Kasumi-1 (cell line): ENCODE results near the gene DTD1.
A peak's percentile ranks its signal among the peaks of the same experiment; 100 is the strongest.
"Not testable (repeated sequence)": the region's sequence is repeated elsewhere in the genome, so short reads cannot be mapped to it uniquely, and the experiment has no call there.

Experiments used
- DNase-seq, 2 experiments: peaks; one replicate each; lab custom pipeline; 2025; lab: John Stamatoyannopoulos, UW

The DTD1 gene

GRCh38 chr20:18743665-18744440 lies 156.0 kb downstream of the DTD1 start:
- DNase-seq, result no peak

DNA sequence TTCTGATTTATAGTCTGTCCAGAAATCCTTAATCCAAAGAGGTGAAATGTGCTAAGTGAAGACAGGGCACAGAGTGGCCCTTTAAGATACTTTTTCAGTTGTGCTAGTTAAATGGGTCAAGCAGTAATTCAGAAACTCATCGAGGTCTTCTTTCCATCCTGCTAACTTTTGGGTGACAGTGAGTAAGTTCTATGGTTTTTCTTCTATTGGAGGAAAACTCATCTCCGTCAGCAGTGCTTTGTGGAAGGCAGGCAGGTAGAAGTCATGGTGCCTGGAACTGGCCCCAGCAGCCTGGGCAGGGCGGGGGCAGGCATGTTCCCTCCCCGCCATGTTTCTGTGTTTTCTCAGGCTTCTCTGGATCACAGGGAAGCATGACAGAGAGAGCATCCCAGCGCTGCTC lies 159.2 kb downstream of the DTD1 start:
- no peak for DNase-seq

DNA sequence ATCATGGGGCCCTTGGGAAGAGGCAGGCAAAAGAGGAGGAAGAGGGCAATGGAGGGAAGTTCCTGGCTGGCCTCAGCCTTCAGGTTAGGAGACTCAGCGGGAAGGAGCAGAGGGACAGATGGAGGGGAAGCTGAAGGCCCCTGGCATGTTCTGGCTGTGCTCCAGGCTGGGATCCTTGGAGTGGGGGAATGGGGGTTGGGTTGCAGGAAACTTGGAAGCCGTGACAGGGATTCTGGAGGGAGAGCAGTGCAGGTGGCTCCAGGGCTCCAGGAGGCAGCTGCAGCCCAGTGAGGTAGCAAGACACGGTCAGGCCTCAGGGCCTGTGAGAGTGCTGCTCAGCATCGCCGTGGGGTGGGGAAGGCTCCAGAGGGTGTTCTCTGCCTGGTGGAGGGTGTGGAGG lies 161.1 kb downstream of the DTD1 start:
- DNase-seq, result no peak

- DNase-seq, result no peak
Measured at GRCh38 chr20:18749528-18749927, 161.7 kb downstream of the DTD1 start.

- DNase-seq, result no peak
Measured at GRCh38 chr20:18750735-18751134, 162.9 kb downstream of the DTD1 start.

DNA sequence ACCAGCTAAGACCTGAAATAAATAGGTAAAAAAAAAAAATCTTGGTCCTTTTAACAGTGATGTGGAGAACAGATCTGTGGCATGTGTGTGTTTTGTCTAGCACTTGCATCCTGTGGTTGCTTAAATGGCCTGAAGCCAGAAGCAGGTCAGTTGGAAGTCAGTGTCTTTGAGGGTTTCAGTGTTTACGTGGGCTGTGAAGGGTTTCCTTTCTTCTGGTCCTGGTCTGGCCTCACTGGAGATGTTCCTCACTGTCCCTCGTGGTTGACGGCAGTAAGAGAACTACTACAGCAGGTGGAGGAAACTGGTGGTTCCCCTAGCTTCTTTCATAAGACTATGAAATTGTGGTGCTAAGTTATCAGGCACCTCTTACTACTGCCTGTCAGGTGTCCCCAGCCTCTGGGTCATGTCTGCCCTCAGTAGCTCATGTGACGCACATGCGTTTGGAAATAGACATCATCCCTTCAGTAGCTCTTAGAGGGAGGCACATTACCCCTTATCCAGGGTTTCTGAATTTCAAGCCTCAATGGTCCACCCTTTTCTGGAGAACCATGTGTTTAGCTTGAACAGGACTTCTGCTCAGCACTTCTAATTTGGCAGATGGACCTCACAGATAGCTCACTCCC lies 166.3 kb downstream of the DTD1 start:
- peak; percentile 6 to 26 for DNase-seq

- DNase-seq, result no peak
Measured at GRCh38 chr20:18754653-18755045, 166.8 kb downstream of the DTD1 start.

- DNase-seq, result not testable (repeated sequence)
Measured at GRCh38 chr20:18760852-18761251, 173.0 kb downstream of the DTD1 start.

DNA sequence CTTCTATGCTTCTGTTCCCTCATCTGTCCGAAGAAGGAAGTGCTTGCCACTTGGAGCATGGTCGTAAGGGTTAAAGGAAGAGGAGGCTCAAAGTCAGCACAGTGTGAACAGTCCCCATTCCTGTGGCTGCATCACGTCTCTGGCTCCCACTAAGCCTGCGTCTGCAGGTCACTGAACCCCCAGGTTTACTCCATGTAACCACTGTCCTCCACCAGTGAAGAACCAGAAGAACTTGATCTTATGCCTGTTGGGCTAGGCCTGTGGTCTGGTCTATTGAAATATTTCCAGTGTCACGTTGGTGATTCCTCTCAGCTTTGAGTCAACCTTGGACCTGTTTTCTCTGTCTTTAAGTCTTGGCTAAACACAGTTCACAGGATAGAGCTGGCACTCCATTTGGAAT lies 179.8 kb downstream of the DTD1 start:
- DNase-seq, result no peak

DNA sequence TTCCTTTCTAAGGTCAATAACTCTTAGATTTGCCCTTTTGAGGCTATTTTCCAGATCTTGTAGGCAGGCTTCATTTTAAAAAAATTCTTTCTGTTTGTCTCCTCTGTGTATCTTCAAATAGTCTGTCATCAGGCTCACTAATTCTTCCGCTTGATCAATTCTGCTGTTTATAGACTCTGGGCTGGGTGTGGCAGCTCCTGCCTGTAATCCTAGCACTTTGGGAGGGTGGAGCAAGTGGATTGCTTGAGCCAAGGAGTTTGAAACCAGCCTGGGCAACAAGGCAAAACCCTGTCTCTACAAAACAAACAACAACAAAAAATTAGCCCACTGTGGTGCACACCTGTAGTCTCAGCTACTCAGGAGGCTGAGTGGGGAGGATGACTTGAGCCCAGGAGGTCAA lies 185.7 kb downstream of the DTD1 start:
- no peak for DNase-seq

GRCh38 chr20:18774207-18774606 lies 186.4 kb downstream of the DTD1 start:
- DNase-seq, result no peak

GRCh38 chr20:18775633-18776032 lies 187.8 kb downstream of the DTD1 start:
- DNase-seq, result no peak

DNA sequence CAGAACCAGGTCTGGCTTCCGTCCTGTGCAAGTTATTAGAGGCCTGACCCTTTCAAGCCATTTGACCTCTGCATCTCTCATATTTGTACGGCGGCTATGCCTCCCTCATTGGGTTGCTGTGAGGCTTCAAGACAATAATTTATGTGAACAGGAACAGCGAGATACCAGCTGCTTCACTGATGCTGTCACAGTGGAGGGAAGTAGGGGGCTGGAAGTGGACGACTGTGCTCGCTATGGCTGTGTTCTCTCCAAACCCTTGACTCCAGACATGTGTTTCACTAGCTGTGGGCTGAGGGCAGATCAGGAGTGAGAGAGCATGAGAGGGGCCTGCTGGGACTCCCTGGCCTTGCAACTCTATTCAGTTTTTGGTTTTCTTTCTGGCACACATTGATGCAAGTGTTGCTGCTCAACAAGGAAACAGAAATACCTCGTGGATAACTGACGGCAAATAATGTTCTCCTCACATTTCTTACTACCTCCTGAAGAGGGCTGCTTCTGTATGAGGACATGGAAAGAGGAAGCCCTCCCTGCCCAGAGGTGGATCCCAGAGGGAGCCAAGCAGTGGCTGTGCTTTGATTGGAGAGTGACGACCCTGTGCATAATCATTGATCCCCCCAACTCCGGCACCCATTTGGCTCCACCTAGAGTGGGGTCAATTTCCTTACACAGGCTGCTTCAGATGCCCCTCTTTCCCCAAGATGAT lies 191.0 kb downstream of the DTD1 start:
- DNase-seq, result no peak

DNA sequence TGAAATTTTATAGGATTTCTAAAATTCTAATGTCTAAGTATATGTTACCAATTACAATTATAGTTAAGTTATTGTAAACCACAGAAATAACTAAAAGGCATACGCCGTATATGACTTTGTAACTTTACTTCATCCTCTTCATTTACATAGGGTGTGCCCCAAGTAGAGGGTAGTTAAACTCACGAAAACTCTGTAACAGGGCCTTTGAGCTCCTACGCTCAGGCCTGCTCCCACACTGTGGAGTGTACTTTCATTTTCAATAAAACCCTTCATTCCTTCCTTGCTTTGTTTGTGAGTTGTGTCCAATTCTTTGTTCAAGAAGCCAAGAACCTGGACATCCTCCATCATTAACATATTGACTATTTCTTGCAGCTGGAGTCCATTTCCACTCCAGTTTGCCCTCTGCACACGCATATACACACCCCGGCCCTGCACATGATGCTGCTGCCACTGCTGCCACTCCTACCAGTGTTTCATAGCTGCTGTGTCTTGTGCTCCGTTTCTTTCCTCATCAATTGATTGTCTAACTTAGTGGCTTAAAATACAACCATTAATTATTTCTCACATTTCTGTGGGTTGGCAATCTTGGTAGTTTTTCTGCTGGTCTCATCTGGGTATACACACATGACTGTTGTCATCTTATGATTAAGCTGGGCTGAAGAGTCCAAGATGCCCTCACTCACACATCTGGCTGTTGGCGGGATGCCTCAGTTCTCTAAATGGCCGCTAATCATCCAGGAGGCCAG lies 192.7 kb downstream of the DTD1 start:
- no peak for DNase-seq

GRCh38 chr20:18781509-18781908 lies 193.7 kb downstream of the DTD1 start:
- no peak for DNase-seq

DNA sequence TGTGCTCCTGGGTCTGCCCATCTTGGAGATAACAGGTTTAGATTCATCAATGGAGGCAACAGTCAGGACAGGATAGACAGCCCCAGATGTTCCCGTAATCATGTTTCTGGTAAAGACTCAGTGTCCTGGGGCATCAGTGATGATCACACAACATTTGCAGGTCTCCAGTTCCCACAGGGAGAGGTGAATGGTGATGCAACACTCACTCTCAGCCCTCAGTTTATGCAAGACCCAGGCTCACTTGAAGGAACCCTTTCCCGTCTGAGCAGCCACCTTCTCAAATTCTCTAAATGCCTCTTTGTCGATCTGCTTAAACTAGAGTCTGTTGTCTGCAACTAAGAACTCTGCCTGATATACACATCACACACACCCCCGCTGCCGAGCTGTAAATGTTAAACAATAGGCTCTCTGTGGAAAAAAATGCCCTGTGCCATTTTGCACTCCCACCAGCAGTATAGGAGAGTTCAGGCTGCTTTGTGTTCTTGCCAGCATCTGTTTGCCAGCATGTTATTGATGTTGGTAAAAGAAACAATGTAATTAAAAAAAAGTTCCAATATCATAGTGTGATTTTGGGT lies 195.6 kb downstream of the DTD1 start:
- DNase-seq, result no peak

GRCh38 chr20:18787046-18787445 lies 199.2 kb downstream of the DTD1 start:
- DNase-seq, result not testable (repeated sequence)

DNA sequence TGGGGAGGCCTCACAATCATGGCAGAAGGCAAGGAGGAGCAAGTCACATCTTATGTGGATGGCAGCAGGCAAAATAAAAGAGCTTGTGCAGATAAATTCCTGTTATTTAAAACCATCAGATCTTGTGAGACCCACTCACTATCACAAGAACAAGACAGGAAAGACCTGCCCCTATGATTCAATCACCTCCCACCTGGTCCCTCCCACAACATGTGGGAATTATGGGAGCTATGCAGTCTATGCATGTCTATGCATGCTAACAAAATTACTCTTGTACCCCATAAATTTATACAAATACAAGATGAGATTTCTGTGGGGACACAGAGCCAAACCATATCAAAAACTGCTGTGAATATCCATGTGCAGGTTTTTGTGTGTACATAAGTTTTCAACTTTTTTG lies 200.2 kb downstream of the DTD1 start:
- DNase-seq, result no peak

GRCh38 chr20:18790787-18791186 lies 202.9 kb downstream of the DTD1 start:
- DNase-seq, result no peak

DNA sequence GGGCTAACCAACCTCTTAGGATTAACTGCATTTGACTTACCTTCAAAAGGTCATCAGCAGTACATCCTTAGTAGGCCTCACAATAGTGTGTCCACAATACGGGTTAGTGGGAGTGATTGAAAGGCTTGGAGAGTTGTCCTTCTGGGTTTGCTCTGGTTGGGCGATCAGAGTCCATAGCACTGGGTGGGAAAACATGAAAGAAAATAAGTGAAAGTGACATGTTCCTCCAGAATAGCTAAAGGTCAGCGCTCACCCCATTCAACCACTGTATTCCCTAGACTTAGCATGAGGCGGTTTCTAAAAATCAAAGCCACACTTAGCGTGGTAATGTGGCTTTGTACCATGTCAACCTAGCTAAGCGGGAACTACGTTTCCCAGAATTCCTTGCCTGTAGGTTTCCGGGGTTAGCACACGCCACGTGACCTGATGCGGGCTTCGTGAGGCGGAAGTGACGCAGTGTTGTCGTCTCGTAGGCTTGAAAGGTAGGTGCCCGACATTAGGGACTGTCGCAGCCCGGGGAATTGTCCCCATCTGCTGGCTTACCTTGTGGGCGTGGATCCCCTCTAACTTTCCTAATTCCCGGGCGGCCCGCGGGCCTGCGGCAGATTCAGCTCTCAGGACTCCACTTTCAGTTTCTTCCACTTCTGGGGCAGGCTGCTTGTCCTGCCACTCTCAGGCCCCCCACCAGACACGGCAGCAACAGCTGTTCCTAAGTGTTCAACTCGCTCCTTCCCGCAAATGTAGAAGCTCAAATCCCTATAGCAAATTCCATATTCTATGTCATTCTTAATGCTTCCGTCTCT lies 206.0 kb downstream of the DTD1 start:
- DNase-seq, result peak; percentile 88 to 91

- DNase-seq, result no peak
Measured at GRCh38 chr20:18794428-18794787, 206.6 kb downstream of the DTD1 start.
